ENCODE measurements around the gene NPAS2.

- TF ChIP-seq CTCF (conservative IDR thresholded peaks at IDR 0.05 in 1 of 2, IDR thresholded peaks at IDR 0.05 in 1 of 2; ENCODE audit: low read depth in 1 of 2, low read length in 2 of 2) (no peak), EZH2 (IDR thresholded peaks at IDR 0.05; ENCODE audit: low read length, missing control alignments) (no peak)
Measured at GRCh38 chr2:100981011-100981410, 161.1 kb downstream of the NPAS2 start.
